LNCAP (cell line): ENCODE measurements around the gene RHEB.

Experiments
- CTCF ChIP-seq: fragments of 450-650 bp; IDR thresholded peaks from 2 replicates; pipeline ENCODE4 v1.5.1; 2017; ENCODE audit warnings: mild to moderate bottlenecking

The RHEB gene

GRCh38 chr7:151462306-151462779 lies 57.4 kb downstream of the RHEB start:
- TF ChIP-seq CTCF = no peak

- no peak for TF ChIP-seq CTCF
Observed at GRCh38 chr7:151461942-151462230, 57.8 kb downstream of the RHEB start.

GRCh38 chr7:151461096-151461941 lies 58.4 kb downstream of the RHEB start:
- TF ChIP-seq CTCF = no peak

- no peak for TF ChIP-seq CTCF
Observed at GRCh38 chr7:151460474-151460855, 59.2 kb downstream of the RHEB start.

- TF ChIP-seq CTCF = peak; percentile 35; the same call in 1 of the 2 replicates
Observed at GRCh38 chr7:151459726-151460473, 59.8 kb downstream of the RHEB start.

GRCh38 chr7:151457534-151457933 lies 62.2 kb downstream of the RHEB start:
- no peak for TF ChIP-seq CTCF

GRCh38 chr7:151456782-151457181 lies 62.9 kb downstream of the RHEB start:
- TF ChIP-seq CTCF = no peak
